ENCODE measurements around the gene CHST9.

Gene CHST9

GRCh38 chr18:27124196-27124595, 60.9 kb downstream of the CHST9 start:
- Histone ChIP-seq H3K27ac (no peak overlapping the region), H4K20me1 (ENCODE audit: insufficient read depth) (no peaks in the 10 kb centered on the region), H3K4me1 (ENCODE audit: low read depth, poor library complexity, severe bottlenecking) (no peaks in the 10 kb centered on the region), H2AFZ (ENCODE audit: low read depth) (no peak overlapping the region), H3K9ac (no peak overlapping the region), H3K4me3 (IDR thresholded peaks at IDR 0.05; ENCODE audit: insufficient read depth, low read depth, low read length) (no peak overlapping the region), H3K4me2 (no peak overlapping the region), H3K36me3 (ENCODE audit: insufficient read depth) (no peaks in the 10 kb centered on the region), H3K79me2 (ENCODE audit: insufficient read depth, low read depth) (no peaks in the 10 kb centered on the region), H3K27me3 (ENCODE audit: insufficient read depth, low read depth) (no peaks in the 10 kb centered on the region)
- no peak for TF ChIP-seq CTCF (conservative IDR thresholded peaks at IDR 0.05; ENCODE audit: low read depth, low read length)

- Histone ChIP-seq H2AFZ (ENCODE audit: low read depth) (no peak overlapping the region), H3K9ac (no peak overlapping the region), H3K27ac (no peak overlapping the region), H3K27me3 (ENCODE audit: insufficient read depth, low read depth) (no peaks in the 10 kb centered on the region), H3K79me2 (ENCODE audit: insufficient read depth, low read depth) (no peaks in the 10 kb centered on the region), H3K4me2 (no peak overlapping the region), H3K36me3 (ENCODE audit: insufficient read depth) (no peaks in the 10 kb centered on the region), H4K20me1 (ENCODE audit: insufficient read depth) (no peaks in the 10 kb centered on the region), H3K4me1 (ENCODE audit: low read depth, poor library complexity, severe bottlenecking) (no peaks in the 10 kb centered on the region), H3K4me3 (IDR thresholded peaks at IDR 0.05; ENCODE audit: insufficient read depth, low read depth, low read length) (no peak overlapping the region)
- no peak for TF ChIP-seq CTCF (conservative IDR thresholded peaks at IDR 0.05; ENCODE audit: low read depth, low read length)
Observed at GRCh38 chr18:27121108-27121507, 64.0 kb downstream of the CHST9 start.

- Histone ChIP-seq H3K9ac (no peak overlapping the region), H3K27me3 (ENCODE audit: insufficient read depth, low read depth) (no peaks in the 10 kb centered on the region), H2AFZ (ENCODE audit: low read depth) (no peak overlapping the region), H3K27ac (no peak overlapping the region), H3K4me3 (IDR thresholded peaks at IDR 0.05; ENCODE audit: insufficient read depth, low read depth, low read length) (no peak overlapping the region), H3K36me3 (ENCODE audit: insufficient read depth) (no peaks in the 10 kb centered on the region), H4K20me1 (ENCODE audit: insufficient read depth) (no peaks in the 10 kb centered on the region), H3K4me1 (ENCODE audit: low read depth, poor library complexity, severe bottlenecking) (no peaks in the 10 kb centered on the region), H3K4me2 (no peak overlapping the region), H3K79me2 (ENCODE audit: insufficient read depth, low read depth) (no peaks in the 10 kb centered on the region)
- no peak for TF ChIP-seq CTCF (conservative IDR thresholded peaks at IDR 0.05; ENCODE audit: low read depth, low read length)
Observed at GRCh38 chr18:27120246-27120645, 64.9 kb downstream of the CHST9 start.

- no peak for TF ChIP-seq CTCF (conservative IDR thresholded peaks at IDR 0.05; ENCODE audit: low read depth, low read length)
- no peak overlapping the region for H2AFZ ChIP-seq (ENCODE audit: low read depth)
Observed at GRCh38 chr18:27118973-27119372, 66.1 kb downstream of the CHST9 start.

More at GRCh38 chr18:27118973-27119372, 66.1 kb downstream of the CHST9 start:
- H3K79me2 ChIP-seq (ENCODE audit: insufficient read depth, low read depth): no peaks in the 10 kb centered on the region
- H3K4me3 ChIP-seq (IDR thresholded peaks at IDR 0.05; ENCODE audit: insufficient read depth, low read depth, low read length): no peak overlapping the region
- H4K20me1 ChIP-seq (ENCODE audit: insufficient read depth): no peaks in the 10 kb centered on the region
- H3K27me3 ChIP-seq (ENCODE audit: insufficient read depth, low read depth): no peaks in the 10 kb centered on the region
- no peaks in the 10 kb centered on the region for H3K4me1 ChIP-seq (ENCODE audit: low read depth, poor library complexity, severe bottlenecking)
- H3K27ac ChIP-seq: no peak overlapping the region
- H3K4me2 ChIP-seq: no peak overlapping the region
- H3K9ac ChIP-seq: no peak overlapping the region
- no peaks in the 10 kb centered on the region for H3K36me3 ChIP-seq (ENCODE audit: insufficient read depth)
